ENCODE results near the gene DOCK2. TPM values are rescaled to one million over a fixed set of nuclear protein-coding genes. Genes with fewer than 3 reads are reported as not detected.

DOCK2 gene
- total and polyA plus RNA-seq, 2 of the 8 experiments (the other 6 are each of a cell fraction or from before 2014, with no cell fraction given), result 3.9 to 5.7 TPM

DNA sequence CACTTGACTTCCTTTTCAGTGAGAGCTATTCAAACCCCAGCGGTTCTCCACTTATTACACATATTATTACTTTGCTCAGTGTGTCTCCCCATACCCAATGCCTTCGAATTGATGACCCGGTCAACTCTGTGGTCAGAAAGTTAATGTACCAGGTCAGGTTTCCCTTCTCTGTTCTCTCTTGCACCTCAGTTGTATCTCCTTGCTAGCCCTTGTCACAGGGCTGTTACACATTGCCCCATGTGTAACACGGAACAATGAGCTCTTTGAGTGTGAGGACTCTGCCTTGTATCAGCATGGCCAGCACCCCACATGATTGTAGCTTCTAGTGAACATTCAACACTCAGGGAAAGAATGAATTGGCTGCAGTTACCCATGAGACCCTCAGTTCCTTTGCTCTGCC lies 73.6 kb downstream of the DOCK2 start:
- 59% methylated on average over 4 of the region's 4 CpGs; no CpG with 5 or more reads in 1 of the 2 experiments for WGBS, 2 experiments (ENCODE audit: extremely low coverage in 1 of 2, insufficient coverage in 1 of 2, insufficient read length in 1 of 2, insufficient replicate concordance in 2 of 2, low coverage in 1 of 2, low lambda C conversion rate in 2 of 2, missing lambda C conversion rate in 1 of 2)
- TF ChIP-seq SP4 (IDR thresholded peaks at IDR 0.05; ENCODE audit: low read length) (no peak), BACH1 (IDR thresholded peaks at IDR 0.05; ENCODE audit: low read length) (no peak), HDAC2 (IDR thresholded peaks at IDR 0.05; ENCODE audit: borderline replicate concordance in 1 of 2, low read depth in 2 of 2, low read length in 2 of 2) (no peak), TEAD4 (IDR thresholded peaks at IDR 0.05; ENCODE audit: low read depth, low read length) (no peak), PHF8 (conservative IDR thresholded peaks at IDR 0.05; ENCODE audit: low read depth, low read length) (no peak)

More for the DNA sequence above, 73.6 kb downstream of the DOCK2 start:
- H2AFZ ChIP-seq (ENCODE audit: low read length), result no peak overlapping the region
- no peaks in the 10 kb centered on the region for H3K79me1 ChIP-seq (ENCODE audit: low read depth, low read length)
- no peaks in the 10 kb centered on the region for H3K23me2 ChIP-seq (ENCODE audit: low read depth, low read length)
- H3K27me3 ChIP-seq (replicated peaks in 1 of 4; ENCODE audit: control insufficient read depth in 3 of 4, extremely low read depth in 1 of 4, insufficient read depth in 3 of 4, low read length in 3 of 4), result no peaks in the 10 kb centered on the region
- ChIA-PET CTCF (ENCODE audit: partially characterized antibody) (interaction anchor here (0.7 to 3.1 kb wide), 5 partner anchors 9 to 360 kb away, joined by 3 to 20 read pairs (median 5); partner anchors contain the start of gene INSYN2B), POLR2A (ENCODE audit: partially characterized antibody) (no interaction called here)
- no peaks in the 10 kb centered on the region for H3K79me2 ChIP-seq (ENCODE audit: control insufficient read depth in 1 of 2, insufficient read depth in 2 of 2, low read length in 2 of 2)
- H2AK5ac ChIP-seq (ENCODE audit: low read depth, low read length), result no peak overlapping the region
- H2BK5ac ChIP-seq (ENCODE audit: low read depth, low read length), result no peak overlapping the region
- no peaks in the 10 kb centered on the region for H3K9me3 ChIP-seq (ENCODE audit: insufficient read depth in 2 of 2, low read depth in 1 of 2, low read length in 1 of 2)
- no peaks in the 10 kb centered on the region for H3K36me3 ChIP-seq (ENCODE audit: control insufficient read depth in 2 of 4, insufficient read depth in 4 of 4, low read length in 3 of 4)
- FAIRE-seq (no peak), DNase-seq (ENCODE audit: low read depth in 1 of 2, low spot score in 2 of 2) (no peak)
- no peak overlapping the region for H3K4ac ChIP-seq (replicated peaks; ENCODE audit: insufficient read length, low read depth, low read length)
- no peak overlapping the region for H2BK20ac ChIP-seq (ENCODE audit: low read length)
- H3K27ac ChIP-seq (ENCODE audit: low read depth, low read length), result no peak overlapping the region
- no peak overlapping the region for H4K8ac ChIP-seq (ENCODE audit: extremely low read depth, insufficient read depth, low read length)
- no peaks in the 10 kb centered on the region for H3K4me1 ChIP-seq (replicated peaks in 1 of 4; ENCODE audit: control insufficient read depth in 3 of 4, insufficient read depth in 4 of 4, low read length in 3 of 4)
- H3K4me3 ChIP-seq (ENCODE audit: extremely low read depth in 1 of 4, insufficient read depth in 2 of 4, low read depth in 3 of 4, low read length in 4 of 4), result no peak overlapping the region
- no peak overlapping the region for H3K23ac ChIP-seq (ENCODE audit: insufficient read length)
- no peak overlapping the region for H4K5ac ChIP-seq (ENCODE audit: insufficient read length, low read depth, low read length)
- no peak overlapping the region for H3K18ac ChIP-seq (ENCODE audit: extremely low read depth, low read length)
- no peak overlapping the region for H2BK12ac ChIP-seq (ENCODE audit: low read depth, low read length)
- H3K4me2 ChIP-seq (ENCODE audit: insufficient read depth in 1 of 2, low read depth in 2 of 2, low read length in 2 of 2), result no peak overlapping the region
- H4K91ac ChIP-seq (replicated peaks; ENCODE audit: insufficient read length, low read length), result no peak overlapping the region
- no peak overlapping the region for H3K56ac ChIP-seq (replicated peaks; ENCODE audit: insufficient read length, low read depth, low read length)
- H2BK15ac ChIP-seq (ENCODE audit: low read length), result no peak overlapping the region
- no peak overlapping the region for H3K14ac ChIP-seq (ENCODE audit: insufficient read length)
- no peak overlapping the region for H2BK120ac ChIP-seq (replicated peaks; ENCODE audit: low read depth, low read length)
- H3K9ac ChIP-seq (replicated peaks in 1 of 4; ENCODE audit: extremely low read depth in 1 of 4, low read depth in 3 of 4, low read length in 3 of 4), result no peak overlapping the region
- H4K20me1 ChIP-seq (replicated peaks in 1 of 2; ENCODE audit: control insufficient read depth in 1 of 2, insufficient read depth in 2 of 2, low read length in 2 of 2), result no peaks in the 10 kb centered on the region
